Right lobe of liver (tissue), 4 donors: ENCODE results near the gene SHD.

ENCODE experiments used
- CTCF ChIP-seq, 4 donors: fragments of 200-600 bp in 3 of 4; fragments of 450-650 bp in 1 of 4; IDR thresholded peaks; one replicate each; pipeline versions ENCODE4 v1.5.1 to v1.8.0; 2016 to 2022; ENCODE audit warnings: antibody characterized with exemption in 4 of 4, mild to moderate bottlenecking in 2 of 4
- POLR2A ChIP-seq: fragments of 450-650 bp; IDR thresholded peaks from one replicate; pipeline ENCODE4 v1.6.1; 2017; ENCODE audit warnings: antibody characterized with exemption, mild to moderate bottlenecking
- donor health status: DM: no; HTN: no; CAD: no.
- donor health status: DM: no; HTN: no; CAD: no.
- donor health status: DM: no; HTN: yes; CAD: no.

DNA sequence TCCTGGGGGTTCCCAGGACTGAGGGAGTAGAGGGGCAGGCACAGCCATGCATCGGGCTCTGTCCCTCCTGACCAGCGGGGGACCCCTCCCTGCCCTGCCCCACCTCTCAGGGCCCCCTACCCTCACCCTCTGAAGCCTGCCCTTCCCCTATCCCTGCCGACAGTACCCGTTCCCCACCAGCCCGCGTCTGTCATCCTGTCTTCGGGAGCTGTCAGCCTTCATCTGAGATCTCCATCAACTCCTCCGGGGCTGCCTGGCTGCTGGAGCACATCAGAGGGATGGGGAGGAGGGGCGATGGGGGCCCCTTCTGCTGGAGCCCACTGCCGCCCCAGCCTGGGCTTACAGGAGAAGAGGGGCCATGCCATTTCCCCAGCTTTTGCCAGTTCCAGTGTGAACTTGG is 6.2 kb upstream of the SHD start:
- TF ChIP-seq CTCF (IDR thresholded peaks at IDR 0.05): no peak
- no peak for TF ChIP-seq POLR2A
